Endodermal cell (in vitro differentiated cells): ENCODE measurements around the gene SMURF1. TPM values are rescaled to one million over a fixed set of nuclear protein-coding genes. Genes with fewer than 3 reads are reported as not detected.

Experiments
- DNase-seq: peaks from one replicate; pipeline ENCODE4 v3.0.0-alpha.2; 2017
- H3K27ac ChIP-seq: 2 replicates; pipeline ENCODE4 v1.5.1; 2013; ENCODE audit warnings: mild to moderate bottlenecking, low read depth, low read length, moderate library complexity
- H3K27me3 ChIP-seq: 2 replicates; pipeline ENCODE4 v1.6.1; 2013; ENCODE audit warnings: mild to moderate bottlenecking, low read length, moderate library complexity; ENCODE audit not compliant: insufficient read depth, control insufficient read depth, poor library complexity, severe bottlenecking
- H3K36me3 ChIP-seq: 2 replicates; pipeline ENCODE4 v1.7.0; 2013; ENCODE audit warnings: mild to moderate bottlenecking, low read length, moderate library complexity; ENCODE audit not compliant: control insufficient read depth, insufficient read depth
- H3K4me1 ChIP-seq: one replicate; pipeline ENCODE4 v1.7.0; 2013; ENCODE audit warnings: low read length; ENCODE audit not compliant: control insufficient read depth, insufficient read depth
- H3K4me3 ChIP-seq: 2 replicates; pipeline ENCODE4 v1.5.1; 2013; ENCODE audit warnings: mild to moderate bottlenecking, low read length, moderate library complexity
- H3K9ac ChIP-seq: 2 replicates; pipeline ENCODE4 v1.6.1; 2013; ENCODE audit warnings: mild to moderate bottlenecking, low read length, moderate library complexity; ENCODE audit not compliant: poor library complexity, severe bottlenecking; ENCODE audit errors: extremely low read depth
- H3K9me3 ChIP-seq: 2 replicates; pipeline ENCODE4 v1.6.1; 2013; ENCODE audit warnings: mild to moderate bottlenecking, low read length, moderate library complexity; ENCODE audit not compliant: control insufficient read depth
- H3K27ac Mint-ChIP-seq: 2 replicates; pipeline ENCODE4 v1.8.0; 2020; ENCODE audit warnings: mixed read lengths
- H3K27me3 Mint-ChIP-seq: 2 replicates; pipeline ENCODE4 v1.8.0; 2021; ENCODE audit warnings: mild to moderate bottlenecking, mixed read lengths; ENCODE audit not compliant: insufficient read depth
- H3K36me3 Mint-ChIP-seq: 2 replicates; pipeline ENCODE4 v1.8.0; 2020; ENCODE audit warnings: low read depth, mixed read lengths
- H3K4me1 Mint-ChIP-seq: 2 replicates; pipeline ENCODE4 v1.8.0; 2020; ENCODE audit warnings: mixed read lengths
- H3K4me3 Mint-ChIP-seq: 2 replicates; pipeline ENCODE4 v1.8.0; 2020; ENCODE audit warnings: mild to moderate bottlenecking, moderate library complexity, mixed read lengths
- H3K9me3 Mint-ChIP-seq: 2 replicates; pipeline ENCODE4 v1.8.0; 2020; ENCODE audit warnings: mild to moderate bottlenecking, mixed read lengths
- WGBS, 2 experiments: methylation state at CpG; one replicate each; pipeline versions ENCODE4 v1.1.5 to v1.1.7; 2013; ENCODE audit warnings: missing lambda C conversion rate in 2 of 2, mixed read lengths in 1 of 2; ENCODE audit not compliant: insufficient coverage in 1 of 2, insufficient read length in 1 of 2; 5-methylcytosine and 5-hydroxymethylcytosine counted together
- total RNA-seq, 2 donors: library from RNA; stranded (reverse); fragmentation: NEBNext Ultra II Directional in 1 of 2; extraction: Animal tissue kit (Norgen Biotek cat#: 25700) in 1 of 2; gene quantifications; 2 replicates in 1 of 2; 3 replicates in 1 of 2; pipeline ENCODE4 v1.2.1, GENCODE V29; 2021
- TF ChIP-seq, protein P1 (sequence below): fragments of 200-600 bp; sonication (generic); conservative IDR thresholded peaks from 2 replicates; pipeline ENCODE4 v1.5.0; 2021; ENCODE audit warnings: antibody characterized with exemption, mild to moderate bottlenecking

Gene SMURF1
- total RNA-seq, 2 donors from 2014 or later = 31.6 to 38.1 TPM

DNA sequence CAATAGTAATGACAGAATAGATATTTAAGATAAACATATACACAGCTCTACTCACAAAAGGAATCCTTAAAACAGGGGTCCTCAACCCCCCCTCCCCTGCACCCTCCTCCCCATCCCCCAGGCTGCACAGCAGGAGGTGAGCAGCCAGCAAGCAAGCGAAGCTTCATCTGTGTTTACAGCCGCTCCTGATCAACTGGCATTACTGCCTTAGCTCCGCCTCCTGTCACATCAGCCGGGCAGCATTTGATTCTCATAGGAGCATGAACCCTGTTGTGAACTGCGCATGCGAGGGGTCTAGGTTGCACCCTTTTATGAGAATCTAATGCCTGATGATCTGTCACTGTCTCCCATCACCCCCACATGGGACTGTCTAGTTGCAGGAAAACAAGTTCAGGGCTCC is 65.5 kb downstream of the SMURF1 start:
- Mint-ChIP-seq H3K36me3 (peaks cover 9% of the 10 kb centered on the region), H3K27me3 (no peaks in the 10 kb centered on the region), H3K4me3 (no peak overlapping the region), H3K4me1 (no peaks in the 10 kb centered on the region), H3K27ac (no peak overlapping the region), H3K9me3 (no peaks in the 10 kb centered on the region)
- no peak overlapping the region for H3K4me3 ChIP-seq
- H3K36me3 ChIP-seq = peaks cover 11% of the 10 kb centered on the region
- H3K9ac ChIP-seq = no peak overlapping the region
- no peak for DNase-seq
- H3K27me3 ChIP-seq = no peaks in the 10 kb centered on the region
- H3K27ac ChIP-seq = no peak overlapping the region
- 86 to 91% methylated on average over 6 of the region's 6 CpGs for whole genome bisulfite sequencing, 2 experiments
- TF ChIP-seq, protein P1, sequence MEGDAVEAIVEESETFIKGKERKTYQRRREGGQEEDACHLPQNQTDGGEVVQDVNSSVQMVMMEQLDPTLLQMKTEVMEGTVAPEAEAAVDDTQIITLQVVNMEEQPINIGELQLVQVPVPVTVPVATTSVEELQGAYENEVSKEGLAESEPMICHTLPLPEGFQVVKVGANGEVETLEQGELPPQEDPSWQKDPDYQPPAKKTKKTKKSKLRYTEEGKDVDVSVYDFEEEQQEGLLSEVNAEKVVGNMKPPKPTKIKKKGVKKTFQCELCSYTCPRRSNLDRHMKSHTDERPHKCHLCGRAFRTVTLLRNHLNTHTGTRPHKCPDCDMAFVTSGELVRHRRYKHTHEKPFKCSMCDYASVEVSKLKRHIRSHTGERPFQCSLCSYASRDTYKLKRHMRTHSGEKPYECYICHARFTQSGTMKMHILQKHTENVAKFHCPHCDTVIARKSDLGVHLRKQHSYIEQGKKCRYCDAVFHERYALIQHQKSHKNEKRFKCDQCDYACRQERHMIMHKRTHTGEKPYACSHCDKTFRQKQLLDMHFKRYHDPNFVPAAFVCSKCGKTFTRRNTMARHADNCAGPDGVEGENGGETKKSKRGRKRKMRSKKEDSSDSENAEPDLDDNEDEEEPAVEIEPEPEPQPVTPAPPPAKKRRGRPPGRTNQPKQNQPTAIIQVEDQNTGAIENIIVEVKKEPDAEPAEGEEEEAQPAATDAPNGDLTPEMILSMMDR = no peak
- H3K9me3 ChIP-seq = no peaks in the 10 kb centered on the region
- no peaks in the 10 kb centered on the region for H3K4me1 ChIP-seq

DNA sequence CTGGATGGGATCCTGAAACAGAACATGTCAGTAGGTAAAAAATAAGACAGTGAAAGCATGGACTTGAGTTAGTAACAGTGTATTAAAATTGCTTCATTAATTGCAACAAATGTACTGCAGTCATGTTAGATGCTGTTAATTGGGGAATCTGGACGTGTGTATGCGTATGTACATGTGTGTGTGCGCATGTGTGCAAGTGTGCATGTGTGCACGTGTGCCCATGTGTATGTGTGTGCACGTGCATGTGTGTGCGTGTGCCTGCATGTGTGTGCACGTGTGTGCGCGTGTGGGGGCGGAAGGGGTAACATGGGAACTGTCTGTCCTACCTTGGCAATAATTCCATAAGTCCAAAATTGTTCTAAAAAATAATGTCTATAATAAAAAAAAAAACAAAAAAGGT is 67.3 kb downstream of the SMURF1 start:
- peaks cover 9% of the 10 kb centered on the region for H3K36me3 Mint-ChIP-seq
- no peak overlapping the region for H3K4me3 Mint-ChIP-seq
- Histone ChIP-seq H3K36me3 (peaks cover 11% of the 10 kb centered on the region), H3K4me3 (no peak overlapping the region), H3K4me1 (no peaks in the 10 kb centered on the region), H3K27ac (no peak overlapping the region), H3K27me3 (no peaks in the 10 kb centered on the region), H3K9ac (no peak overlapping the region), H3K9me3 (no peaks in the 10 kb centered on the region)
- WGBS, 2 experiments = 96% methylated on average over 10 of the region's 10 CpGs
- peaks cover 3% of the 10 kb centered on the region for H3K4me1 Mint-ChIP-seq
- H3K27ac Mint-ChIP-seq = no peak overlapping the region
- TF ChIP-seq, protein P1 = no peak
- H3K27me3 Mint-ChIP-seq = no peaks in the 10 kb centered on the region
- H3K9me3 Mint-ChIP-seq = no peaks in the 10 kb centered on the region
- no peak for DNase-seq

DNA sequence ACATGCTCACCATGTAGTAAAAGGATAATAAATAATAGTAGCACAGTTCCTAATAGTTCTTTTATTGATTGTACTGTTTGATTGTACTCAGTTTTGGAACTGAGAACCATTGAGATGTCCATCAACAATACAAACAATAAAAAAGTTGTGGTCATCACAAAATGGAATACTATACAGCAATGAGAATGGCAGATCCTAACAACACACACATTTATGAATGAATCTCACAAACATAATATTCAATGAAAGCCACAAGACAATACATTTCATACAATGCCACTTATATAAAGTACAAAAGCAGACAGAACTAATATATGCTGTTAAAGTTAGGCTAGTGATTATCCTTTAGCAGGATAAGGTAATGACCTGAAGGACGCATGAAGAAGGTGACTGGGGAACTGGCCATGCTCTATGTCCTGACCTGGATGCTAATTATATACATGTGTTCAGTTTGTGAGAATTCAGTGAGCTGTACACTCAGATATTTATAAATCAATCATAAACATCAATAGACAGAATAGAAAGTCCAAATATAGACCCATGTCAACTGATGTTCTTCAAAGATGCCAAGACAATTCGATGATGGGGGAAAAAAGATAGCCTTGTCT is 70.0 kb downstream of the SMURF1 start:
- no peaks in the 10 kb centered on the region for H3K9me3 ChIP-seq
- peaks cover 3% of the 10 kb centered on the region for H3K36me3 ChIP-seq
- Mint-ChIP-seq H3K27me3 (no peaks in the 10 kb centered on the region), H3K4me1 (peaks cover 3% of the 10 kb centered on the region), H3K36me3 (peaks cover 9% of the 10 kb centered on the region), H3K27ac (no peak overlapping the region), H3K9me3 (no peaks in the 10 kb centered on the region), H3K4me3 (no peak overlapping the region)
- no peak overlapping the region for H3K27ac ChIP-seq
- no peak for DNase-seq
- no peaks in the 10 kb centered on the region for H3K4me1 ChIP-seq
- no peaks in the 10 kb centered on the region for H3K27me3 ChIP-seq
- no peak overlapping the region for H3K9ac ChIP-seq
- TF ChIP-seq, protein P1 = no peak
- no peak overlapping the region for H3K4me3 ChIP-seq
- 92% methylated on average over 2 of the region's 2 CpGs; no CpG with 5 or more reads in 1 of the 2 experiments for WGBS, 2 experiments
